ENCODE measurements around the gene NDUFC1.

The NDUFC1 gene

GRCh38 chr4:139279760-139280620, 22.3 kb downstream of the NDUFC1 start, which contains the start of gene MGARP (continued):
- TF ChIP-seq ZNF426 (tag by site-specific recombination; IDR thresholded peaks at IDR 0.05) (no peak), ZNF157 (tag by site-specific recombination; IDR thresholded peaks at IDR 0.05) (no peak), ZNF10 (tag by site-specific recombination; IDR thresholded peaks at IDR 0.05) (no peak), ZNF610 (tag by site-specific recombination; IDR thresholded peaks at IDR 0.05; ENCODE audit: borderline replicate concordance) (no peak), ZNF692 (tag by site-specific recombination; IDR thresholded peaks at IDR 0.05) (0 out of 2 replicates have a peak, but pooled peaks have one; percentile 13), ZFP69B (tag by site-specific recombination; IDR thresholded peaks at IDR 0.05) (no peak), GLIS2 (tag by site-specific recombination; IDR thresholded peaks at IDR 0.05) (peak; percentile 42; the same call in 1 of the 2 replicates), OVOL3 (tag by site-specific recombination; IDR thresholded peaks at IDR 0.05) (peak; percentile 71; the same call in 1 of the 2 replicates), YY1 (tag by site-specific recombination; IDR thresholded peaks at IDR 0.05) (no peak), ZSCAN23 (tag by site-specific recombination; IDR thresholded peaks at IDR 0.05) (no peak), ZNF214 (tag by site-specific recombination; IDR thresholded peaks at IDR 0.05; ENCODE audit: borderline replicate concordance) (no peak), REST (tag by site-specific recombination; IDR thresholded peaks at IDR 0.05) (0 out of 2 replicates have a peak, but pooled peaks have one; percentile 16), ZNF138 (tag by site-specific recombination; IDR thresholded peaks at IDR 0.05; ENCODE audit: borderline replicate concordance) (no peak), ZNF2 (tag by site-specific recombination; IDR thresholded peaks at IDR 0.05) (no peak), ZNF24 (tag by site-specific recombination; IDR thresholded peaks at IDR 0.05) (no peak), INSM2 (tag by site-specific recombination; IDR thresholded peaks at IDR 0.05) (no peak), AEBP2 (tag by site-specific recombination; IDR thresholded peaks at IDR 0.05; ENCODE audit: borderline replicate concordance) (no peak), ZBTB1 (tag by site-specific recombination; IDR thresholded peaks at IDR 0.05) (no peak), PRDM4 (tag by site-specific recombination; IDR thresholded peaks at IDR 0.05) (no peak), ZNF404 (tag by site-specific recombination; IDR thresholded peaks at IDR 0.05) (no peak), ZNF202 (tag by site-specific recombination; IDR thresholded peaks at IDR 0.05; ENCODE audit: borderline replicate concordance) (no peak), ZBTB48 (tag by site-specific recombination; IDR thresholded peaks at IDR 0.05) (peak; percentile 41; the same call in 1 of the 2 replicates), ZSCAN16 (tag by site-specific recombination; IDR thresholded peaks at IDR 0.05) (no peak), PBX3 (CRISPR knock-in tag; IDR thresholded peaks at IDR 0.05) (no peak), ZNF660 (tag by site-specific recombination; IDR thresholded peaks at IDR 0.05) (peak; percentile 23; the same call in 1 of the 2 replicates), ZNF549 (tag by site-specific recombination; IDR thresholded peaks at IDR 0.05) (no peak), ZBTB8A (tag by site-specific recombination; IDR thresholded peaks at IDR 0.05) (peak; percentile 92), SALL2 (tag by site-specific recombination; IDR thresholded peaks at IDR 0.05; ENCODE audit: borderline replicate concordance) (no peak)
